BE2C (cell line): Measurements from ENCODE around the gene TARS2. TPM values are rescaled to one million over a fixed set of nuclear protein-coding genes. Genes with fewer than 3 reads are reported as not detected.
A peak's percentile ranks its signal among the peaks of the same experiment; 100 is the strongest.

ENCODE experiments used
- DNase-seq: peaks from one replicate; pipeline ENCODE4 v3.0.0-alpha.2; 2020
- H3K27me3 ChIP-seq: fragments of 250-450 bp; sonication (Bioruptor Pico); 2 replicates; pipeline ENCODE4 v1.5.1; 2020; ENCODE audit warnings: mild to moderate bottlenecking
- H3K36me3 ChIP-seq: fragments of 250-450 bp; sonication (Bioruptor Pico); 2 replicates; pipeline ENCODE4 v1.5.1; 2020; ENCODE audit warnings: mild to moderate bottlenecking
- H3K4me1 ChIP-seq: fragments of 250-450 bp; sonication (Bioruptor Pico); 2 replicates; pipeline ENCODE4 v1.5.1; 2020
- H3K4me3 ChIP-seq: 2 replicates; pipeline ENCODE4 v1.5.1; 2011; ENCODE audit warnings: low read depth, low read length
- H3K9me3 ChIP-seq: fragments of 250-450 bp; sonication (Bioruptor Pico); 2 replicates; pipeline ENCODE4 v1.5.1; 2020
- CTCF ChIP-seq: IDR thresholded peaks from 2 replicates; pipeline ENCODE4 v1.5.1; 2012; ENCODE audit warnings: mild to moderate bottlenecking, low read depth, low read length
- polyA plus RNA-seq: library from polyadenylated mRNA; unstranded; fragments of >200 nt; gene quantifications from one replicate; pipeline ENCODE4 v1.2.1, GENCODE V29; 2012; ENCODE audit warnings: low read depth, missing spikeins; ENCODE audit not compliant: insufficient read length, insufficient read depth

The TARS2 gene, protein sequence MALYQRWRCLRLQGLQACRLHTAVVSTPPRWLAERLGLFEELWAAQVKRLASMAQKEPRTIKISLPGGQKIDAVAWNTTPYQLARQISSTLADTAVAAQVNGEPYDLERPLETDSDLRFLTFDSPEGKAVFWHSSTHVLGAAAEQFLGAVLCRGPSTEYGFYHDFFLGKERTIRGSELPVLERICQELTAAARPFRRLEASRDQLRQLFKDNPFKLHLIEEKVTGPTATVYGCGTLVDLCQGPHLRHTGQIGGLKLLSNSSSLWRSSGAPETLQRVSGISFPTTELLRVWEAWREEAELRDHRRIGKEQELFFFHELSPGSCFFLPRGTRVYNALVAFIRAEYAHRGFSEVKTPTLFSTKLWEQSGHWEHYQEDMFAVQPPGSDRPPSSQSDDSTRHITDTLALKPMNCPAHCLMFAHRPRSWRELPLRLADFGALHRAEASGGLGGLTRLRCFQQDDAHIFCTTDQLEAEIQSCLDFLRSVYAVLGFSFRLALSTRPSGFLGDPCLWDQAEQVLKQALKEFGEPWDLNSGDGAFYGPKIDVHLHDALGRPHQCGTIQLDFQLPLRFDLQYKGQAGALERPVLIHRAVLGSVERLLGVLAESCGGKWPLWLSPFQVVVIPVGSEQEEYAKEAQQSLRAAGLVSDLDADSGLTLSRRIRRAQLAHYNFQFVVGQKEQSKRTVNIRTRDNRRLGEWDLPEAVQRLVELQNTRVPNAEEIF
- 30.4 TPM for polyA plus RNA-seq

DNA sequence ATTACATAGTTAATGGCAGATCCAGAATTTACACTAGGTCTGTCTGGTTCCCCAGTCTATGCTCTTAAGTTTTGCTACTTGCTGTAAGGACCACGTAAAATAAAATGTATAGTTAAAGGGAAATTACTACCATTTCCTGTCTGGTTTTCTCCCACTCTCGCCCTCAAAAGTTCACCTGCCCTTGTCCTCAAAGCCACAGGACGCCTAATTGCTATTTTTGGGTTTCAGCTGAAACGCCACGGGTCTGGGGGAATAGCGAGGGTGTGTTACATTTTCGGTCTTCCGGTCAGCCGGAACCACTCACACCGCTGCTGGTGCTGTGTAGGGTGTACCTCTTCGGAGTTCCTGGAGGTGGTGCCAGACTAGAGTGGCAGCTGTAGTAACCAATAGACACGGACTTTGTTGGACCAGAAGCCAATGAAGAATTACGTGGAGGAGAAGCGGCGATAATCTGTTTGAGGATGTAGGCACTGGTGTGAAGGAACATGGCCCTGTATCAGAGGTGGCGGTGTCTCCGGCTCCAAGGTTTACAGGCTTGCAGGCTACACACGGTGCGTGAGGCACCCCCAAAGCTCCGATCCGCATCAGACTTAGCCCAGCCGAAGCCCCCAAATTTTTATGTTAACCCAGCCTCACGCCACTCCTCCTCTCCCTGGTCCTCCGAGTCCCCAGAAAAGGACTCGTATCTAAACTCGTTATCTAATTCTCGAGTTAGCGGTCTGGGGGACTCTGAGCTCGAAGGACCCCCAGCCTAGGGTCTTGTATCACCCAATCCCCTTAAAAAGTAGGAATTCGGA lies at the start of gene TARS2:
Gene TARS2, plus strand, starts transcription at position 454 of the 797 bp plus-strand sequence. Its CDS starts 32 bp downstream, at position 486.
- DNase-seq, result peak; percentile 96
- Histone ChIP-seq H3K4me1 (no peaks in the 10 kb centered on the region), H3K9me3 (no peaks in the 10 kb centered on the region), H3K4me3 (peak within 1 kb of the TSS; percentile 85), H3K36me3 (peaks cover 5% of the 10 kb centered on the region; the same call in 1 of the 2 replicates), H3K27me3 (no peaks in the 10 kb centered on the region)
- TF ChIP-seq CTCF, result peak; percentile 12; the same call in 1 of the 2 replicates

- H3K9me3 ChIP-seq, result no peaks in the 10 kb centered on the region
- H3K36me3 ChIP-seq, result peaks cover 48% of the 10 kb centered on the region
- no peaks in the 10 kb centered on the region for H3K27me3 ChIP-seq
- no peak for DNase-seq
- TF ChIP-seq CTCF, result no peak
- no peaks in the 10 kb centered on the region for H3K4me1 ChIP-seq
- no peak overlapping the region for H3K4me3 ChIP-seq
Measured at GRCh38 chr1:150441121-150441520, 46.1 kb upstream of the TARS2 start.

DNA sequence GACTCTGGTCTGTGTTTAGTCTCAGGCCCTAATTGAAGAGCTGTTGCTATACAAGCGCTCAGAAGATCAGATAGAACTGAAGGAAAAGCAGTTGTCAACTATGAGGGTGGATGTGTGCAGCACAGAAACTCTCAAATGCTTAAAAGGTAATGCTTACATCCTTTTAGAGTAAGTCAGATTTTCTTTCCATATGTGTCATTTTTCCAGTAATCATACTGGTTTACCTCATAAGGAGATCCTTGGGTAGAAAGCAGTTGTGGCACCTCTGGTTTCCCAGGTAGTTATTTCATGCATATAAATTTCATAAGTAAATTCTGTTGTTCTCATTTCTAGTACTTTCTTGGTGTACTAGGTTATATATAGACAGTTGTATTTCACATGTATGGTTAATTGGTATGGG lies 43.0 kb upstream of the TARS2 start:
- TF ChIP-seq CTCF, result no peak
- no peak for DNase-seq
- no peaks in the 10 kb centered on the region for H3K9me3 ChIP-seq
- no peak overlapping the region for H3K4me3 ChIP-seq
- H3K36me3 ChIP-seq, result peaks cover 61% of the 10 kb centered on the region
- H3K27me3 ChIP-seq, result no peaks in the 10 kb centered on the region
- H3K4me1 ChIP-seq, result no peaks in the 10 kb centered on the region

DNA sequence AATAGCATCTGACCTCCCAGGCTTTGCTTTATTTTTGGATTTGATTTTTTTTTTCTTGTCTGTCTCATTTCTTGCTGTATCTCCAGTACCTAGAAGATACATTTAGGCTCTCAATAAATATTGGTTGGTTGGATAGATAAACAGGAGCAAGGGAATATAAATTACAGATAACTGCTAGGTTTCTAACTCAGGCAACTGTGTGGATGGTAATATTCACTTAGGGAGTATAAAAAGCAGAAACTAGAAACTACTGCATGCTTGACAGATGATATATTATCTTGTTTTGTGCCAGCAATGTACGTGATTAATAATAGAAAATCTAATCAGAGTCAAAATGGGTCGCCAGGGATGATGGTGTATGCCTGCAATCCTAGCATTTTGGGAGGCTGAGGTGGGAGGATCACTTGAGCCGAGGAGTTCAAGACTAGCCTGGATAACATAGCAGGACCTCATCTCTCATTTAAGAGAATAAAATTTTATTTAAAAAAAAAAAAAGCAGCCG lies 31.0 kb upstream of the TARS2 start:
- H3K36me3 ChIP-seq, result peaks cover 48% of the 10 kb centered on the region
- no peak for TF ChIP-seq CTCF
- DNase-seq, result no peak
- no peaks in the 10 kb centered on the region for H3K4me1 ChIP-seq
- no peaks in the 10 kb centered on the region for H3K27me3 ChIP-seq
- no peaks in the 10 kb centered on the region for H3K9me3 ChIP-seq
- H3K4me3 ChIP-seq, result no peak overlapping the region

DNA sequence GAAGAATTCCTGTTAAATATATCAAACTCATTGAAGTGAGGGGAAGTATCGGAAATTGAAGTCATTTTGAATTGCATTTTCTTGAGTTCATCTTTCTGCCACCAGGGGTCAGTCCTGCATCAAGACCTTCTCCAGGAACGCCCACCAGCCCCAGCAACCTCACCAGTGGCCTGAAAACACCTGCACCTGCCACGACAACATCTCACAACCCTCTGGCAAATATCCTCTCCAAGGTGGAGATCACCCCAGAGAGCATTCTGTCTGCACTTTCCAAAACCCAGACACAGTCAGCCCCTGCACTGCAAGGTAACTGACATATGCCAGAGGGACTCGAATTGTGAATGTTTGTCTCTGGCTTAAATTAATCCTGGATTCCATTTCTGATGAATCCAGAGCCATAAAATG lies 22.8 kb upstream of the TARS2 start:
- H3K4me1 ChIP-seq, result no peaks in the 10 kb centered on the region
- DNase-seq, result peak; percentile 74
- H3K4me3 ChIP-seq, result no peak overlapping the region
- no peaks in the 10 kb centered on the region for H3K27me3 ChIP-seq
- H3K9me3 ChIP-seq, result no peaks in the 10 kb centered on the region
- H3K36me3 ChIP-seq, result peaks cover 52% of the 10 kb centered on the region
- TF ChIP-seq CTCF, result peak; percentile 82
